ENCODE measurements around the gene ERI3. TPM values are rescaled to one million over a fixed set of nuclear protein-coding genes. Genes with fewer than 3 reads are reported as not detected.

Gene ERI3
- total RNA-seq, 1 experiment from 2014 or later = 71.4 TPM

DNA sequence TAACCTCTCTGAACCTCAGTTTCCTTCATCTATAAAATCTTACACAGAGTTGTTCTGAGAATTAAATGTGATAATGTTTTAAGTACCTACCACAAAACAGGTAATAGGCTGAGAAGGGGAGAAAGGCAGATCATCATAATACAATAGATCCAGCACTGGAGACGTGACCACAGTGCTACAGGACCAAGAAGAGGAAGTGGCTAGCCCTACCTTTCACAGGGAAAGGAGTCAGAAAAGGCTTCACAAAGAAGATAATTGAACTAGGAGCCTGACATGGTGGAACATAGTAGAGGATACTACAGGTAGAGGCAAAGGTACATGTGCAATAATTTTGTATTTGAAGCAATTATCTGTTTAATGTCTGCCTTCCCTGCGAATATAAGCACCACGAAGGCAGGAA, 45.1 kb downstream of the ERI3 start:
- no peaks in the 10 kb centered on the region for H3K4me1 Mint-ChIP-seq (ENCODE audit: low read depth, unreplicated experiment)
- CTCF ChIA-PET = no interaction called here
- DNase-seq = no peak
- intact Hi-C loops (cut with micrococcal nuclease; ENCODE audit: unreplicated experiment) = no loop called here
- peaks cover 15% of the 10 kb centered on the region for H3K36me3 Mint-ChIP-seq (ENCODE audit: insufficient read depth, unreplicated experiment)
- H3K27ac Mint-ChIP-seq (ENCODE audit: unreplicated experiment) = no peak overlapping the region
- H3K9me3 Mint-ChIP-seq (ENCODE audit: low read depth, unreplicated experiment) = no peaks in the 10 kb centered on the region
- no peak overlapping the region for H3K4me3 Mint-ChIP-seq (ENCODE audit: low read depth, unreplicated experiment)
- TF ChIP-seq, protein P1, sequence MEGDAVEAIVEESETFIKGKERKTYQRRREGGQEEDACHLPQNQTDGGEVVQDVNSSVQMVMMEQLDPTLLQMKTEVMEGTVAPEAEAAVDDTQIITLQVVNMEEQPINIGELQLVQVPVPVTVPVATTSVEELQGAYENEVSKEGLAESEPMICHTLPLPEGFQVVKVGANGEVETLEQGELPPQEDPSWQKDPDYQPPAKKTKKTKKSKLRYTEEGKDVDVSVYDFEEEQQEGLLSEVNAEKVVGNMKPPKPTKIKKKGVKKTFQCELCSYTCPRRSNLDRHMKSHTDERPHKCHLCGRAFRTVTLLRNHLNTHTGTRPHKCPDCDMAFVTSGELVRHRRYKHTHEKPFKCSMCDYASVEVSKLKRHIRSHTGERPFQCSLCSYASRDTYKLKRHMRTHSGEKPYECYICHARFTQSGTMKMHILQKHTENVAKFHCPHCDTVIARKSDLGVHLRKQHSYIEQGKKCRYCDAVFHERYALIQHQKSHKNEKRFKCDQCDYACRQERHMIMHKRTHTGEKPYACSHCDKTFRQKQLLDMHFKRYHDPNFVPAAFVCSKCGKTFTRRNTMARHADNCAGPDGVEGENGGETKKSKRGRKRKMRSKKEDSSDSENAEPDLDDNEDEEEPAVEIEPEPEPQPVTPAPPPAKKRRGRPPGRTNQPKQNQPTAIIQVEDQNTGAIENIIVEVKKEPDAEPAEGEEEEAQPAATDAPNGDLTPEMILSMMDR (IDR thresholded peaks at IDR 0.05; ENCODE audit: unreplicated experiment) = no peak
- BruUV-seq (replicated peaks) = no TSS peak
- no peaks in the 10 kb centered on the region for H3K27me3 Mint-ChIP-seq (ENCODE audit: unreplicated experiment)

DNA sequence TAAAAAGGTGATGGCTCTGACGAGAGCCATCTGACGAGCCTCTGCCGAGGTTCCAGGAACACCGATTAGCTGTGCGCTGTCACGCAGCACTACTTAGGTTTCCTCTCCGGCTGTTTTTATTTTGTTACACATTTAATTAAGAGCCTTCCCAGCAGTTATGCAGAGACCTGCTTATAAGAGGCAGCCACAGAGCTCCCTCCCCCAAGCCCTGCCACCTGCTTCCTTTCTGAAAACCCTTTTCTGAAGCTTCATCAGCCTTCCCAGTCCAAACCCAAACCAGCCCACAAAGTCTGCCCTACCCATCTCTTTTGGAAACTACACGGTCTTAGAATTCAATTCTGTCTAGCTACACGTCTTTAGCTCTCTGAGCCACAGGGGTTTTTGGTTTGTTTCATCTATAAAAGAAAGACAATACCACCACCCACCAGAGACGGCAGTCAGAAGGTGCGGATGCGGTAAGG, 49.1 kb downstream of the ERI3 start:
- Mint-ChIP-seq H3K36me3 (ENCODE audit: insufficient read depth, unreplicated experiment) (peaks cover 15% of the 10 kb centered on the region), H3K4me1 (ENCODE audit: low read depth, unreplicated experiment) (no peaks in the 10 kb centered on the region), H3K4me3 (ENCODE audit: low read depth, unreplicated experiment) (no peak overlapping the region), H3K27me3 (ENCODE audit: unreplicated experiment) (no peaks in the 10 kb centered on the region), H3K27ac (ENCODE audit: unreplicated experiment) (no peak overlapping the region), H3K9me3 (ENCODE audit: low read depth, unreplicated experiment) (no peaks in the 10 kb centered on the region)
- no TSS peak for BruUV-seq (replicated peaks)
- intact Hi-C loops (cut with micrococcal nuclease; ENCODE audit: unreplicated experiment) = no loop called here
- TF ChIP-seq, protein P1 (IDR thresholded peaks at IDR 0.05; ENCODE audit: unreplicated experiment) = no peak
- DNase-seq = no peak
- CTCF ChIA-PET = no interaction called here

- no TSS peak for BruUV-seq (replicated peaks)
Observed at GRCh38 chr1:44303532-44303931, 51.5 kb downstream of the ERI3 start.

DNA sequence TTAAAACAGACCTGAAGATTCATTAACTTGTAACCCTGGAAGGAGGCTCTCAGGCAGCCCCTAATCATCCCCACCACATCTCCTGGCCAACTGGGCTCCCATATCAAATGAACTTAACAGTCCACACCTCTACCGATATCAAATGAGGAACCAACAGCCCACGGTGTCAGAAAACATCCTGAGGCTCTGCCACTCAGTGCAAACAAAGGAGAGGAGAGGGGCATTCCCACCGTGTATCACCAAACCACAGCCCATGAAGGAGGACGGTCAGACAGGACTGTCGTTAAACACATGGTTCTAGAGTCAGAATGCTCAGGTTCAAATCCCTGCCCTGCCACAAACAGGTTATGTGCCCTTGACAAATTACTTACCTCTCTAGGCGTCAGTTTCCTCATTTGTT, 52.5 kb downstream of the ERI3 start:
- DNase-seq = no peak
- no peak overlapping the region for H3K27ac Mint-ChIP-seq (ENCODE audit: unreplicated experiment)
- no peaks in the 10 kb centered on the region for H3K27me3 Mint-ChIP-seq (ENCODE audit: unreplicated experiment)
- no peak overlapping the region for H3K4me3 Mint-ChIP-seq (ENCODE audit: low read depth, unreplicated experiment)
- peaks cover 7% of the 10 kb centered on the region for H3K36me3 Mint-ChIP-seq (ENCODE audit: insufficient read depth, unreplicated experiment)
- intact Hi-C loops (cut with micrococcal nuclease; ENCODE audit: unreplicated experiment) = no loop called here
- no TSS peak for BruUV-seq (replicated peaks)
- TF ChIP-seq, protein P1 (IDR thresholded peaks at IDR 0.05; ENCODE audit: unreplicated experiment) = no peak
- H3K4me1 Mint-ChIP-seq (ENCODE audit: low read depth, unreplicated experiment) = no peaks in the 10 kb centered on the region
- CTCF ChIA-PET = no interaction called here
- no peaks in the 10 kb centered on the region for H3K9me3 Mint-ChIP-seq (ENCODE audit: low read depth, unreplicated experiment)

More at GRCh38 chr1:44303532-44303931, 51.5 kb downstream of the ERI3 start:
- no peaks in the 10 kb centered on the region for H3K9me3 Mint-ChIP-seq (ENCODE audit: low read depth, unreplicated experiment)
- peaks cover 13% of the 10 kb centered on the region for H3K36me3 Mint-ChIP-seq (ENCODE audit: insufficient read depth, unreplicated experiment)
- TF ChIP-seq, protein P1 (IDR thresholded peaks at IDR 0.05; ENCODE audit: unreplicated experiment) = no peak
- H3K27me3 Mint-ChIP-seq (ENCODE audit: unreplicated experiment) = no peaks in the 10 kb centered on the region
- intact Hi-C loops (cut with micrococcal nuclease; ENCODE audit: unreplicated experiment) = no loop called here
- CTCF ChIA-PET = no interaction called here
- H3K4me3 Mint-ChIP-seq (ENCODE audit: low read depth, unreplicated experiment) = no peak overlapping the region
- no peaks in the 10 kb centered on the region for H3K4me1 Mint-ChIP-seq (ENCODE audit: low read depth, unreplicated experiment)
- H3K27ac Mint-ChIP-seq (ENCODE audit: unreplicated experiment) = no peak overlapping the region
- no peak for DNase-seq
